GM12875 (cell line): Measurements from ENCODE around the gene TMCO4.

Source experiments
- H3K4me3 ChIP-seq: one replicate; pipeline ENCODE4 v1.5.1; 2011; ENCODE audit warnings: low read depth, low read length, control low read depth
- CTCF ChIP-seq: IDR thresholded peaks from 2 replicates; pipeline ENCODE4 v1.5.1; 2011; ENCODE audit warnings: low read depth, mild to moderate bottlenecking, control low read depth, inconsistent platforms, low read length, moderate library complexity, borderline replicate concordance; ENCODE audit not compliant: insufficient read depth

The TMCO4 gene

DNA sequence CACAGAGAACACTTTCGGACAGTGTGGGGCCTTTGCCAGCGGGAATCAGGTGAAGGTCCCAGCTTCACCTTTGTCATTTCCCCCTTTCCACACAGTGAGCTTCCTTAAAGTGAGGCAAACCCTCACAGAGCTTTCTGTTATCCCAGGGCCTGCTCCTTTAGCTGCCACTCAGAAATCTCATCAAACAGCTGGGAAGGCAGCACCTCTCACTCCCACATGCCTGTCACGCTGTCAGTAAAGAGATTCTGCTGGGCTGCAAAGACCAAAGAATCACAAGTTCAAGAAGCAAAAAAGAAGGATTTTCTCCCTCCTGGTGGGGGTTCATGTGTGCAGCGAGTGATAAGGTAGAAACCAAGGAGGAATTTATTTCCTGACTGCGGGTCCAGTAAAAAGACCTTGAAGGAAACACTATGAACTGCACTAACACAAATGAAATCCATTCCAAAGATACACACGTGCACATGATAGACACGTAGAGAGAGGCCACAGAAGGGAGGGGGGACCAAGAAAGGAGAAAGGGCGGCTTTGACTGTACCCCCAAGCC is 91.1 kb downstream of the TMCO4 start:
- no peak overlapping the region for H3K4me3 ChIP-seq
- no peak for TF ChIP-seq CTCF

DNA sequence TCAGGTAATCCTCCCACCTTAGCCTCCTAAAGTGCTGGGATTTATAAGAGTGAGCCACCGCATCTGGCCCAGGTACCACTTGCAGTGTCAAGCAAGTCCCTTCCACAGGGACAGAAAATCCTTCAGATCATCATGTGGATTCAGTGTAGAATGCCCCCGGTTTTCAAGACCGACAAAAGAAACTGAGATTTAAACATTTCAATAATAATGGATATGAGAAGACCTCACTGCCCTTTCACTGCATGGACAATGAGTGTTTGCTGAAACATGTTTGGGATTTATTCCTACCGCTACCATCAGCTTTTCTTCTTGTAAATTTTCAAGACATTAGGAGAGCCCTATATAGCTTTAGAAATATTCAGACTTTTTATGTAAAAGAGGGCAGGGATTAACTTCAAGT is 93.6 kb downstream of the TMCO4 start:
- no peak overlapping the region for H3K4me3 ChIP-seq
- TF ChIP-seq CTCF: no peak

GRCh38 chr1:19705464-19705863 is 94.3 kb downstream of the TMCO4 start:
- H3K4me3 ChIP-seq: no peak overlapping the region
- TF ChIP-seq CTCF: no peak

- no peak overlapping the region for H3K4me3 ChIP-seq
- peak; percentile 96 for TF ChIP-seq CTCF
Measured at GRCh38 chr1:19704247-19705113, 95.2 kb downstream of the TMCO4 start.

- H3K4me3 ChIP-seq: no peak overlapping the region
- no peak for TF ChIP-seq CTCF
Measured at GRCh38 chr1:19703280-19703679, 96.4 kb downstream of the TMCO4 start.

- TF ChIP-seq CTCF: no peak
- no peak overlapping the region for H3K4me3 ChIP-seq
Measured at GRCh38 chr1:19700079-19700777, 99.5 kb downstream of the TMCO4 start.

DNA sequence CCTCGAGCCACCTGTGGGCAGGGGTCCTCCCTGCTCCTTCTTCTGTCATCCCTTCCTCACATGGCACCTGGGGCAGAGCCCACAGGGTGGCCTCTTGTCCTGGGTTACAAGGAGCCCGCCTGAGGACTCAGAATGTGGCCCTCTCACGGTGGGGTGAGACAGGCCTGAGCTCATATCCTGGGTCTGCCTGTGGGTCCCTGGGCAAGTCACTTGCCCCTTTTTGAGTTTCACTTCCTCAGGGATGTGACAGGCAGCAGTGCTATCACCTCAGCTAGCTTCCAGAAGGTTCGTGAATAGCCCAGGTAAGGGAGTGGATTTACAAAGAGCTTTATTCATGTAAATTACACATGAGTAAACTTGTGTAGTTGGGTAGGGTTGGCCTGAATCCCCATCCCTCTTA is 101.5 kb downstream of the TMCO4 start:
- no peak for TF ChIP-seq CTCF
- H3K4me3 ChIP-seq: no peak overlapping the region
